Skin of body (tissue), 2 donors: ENCODE data around the gene RFX1. TPM values are rescaled to one million over a fixed set of nuclear protein-coding genes. Genes with fewer than 3 reads are reported as not detected.
"Not testable (repeated sequence)": the region's sequence is repeated elsewhere in the genome, so short reads cannot be mapped to it uniquely, and the experiment has no call there.

Experiments used
- DNase-seq: peaks from one replicate; lab custom pipeline; 2025; lab: John Stamatoyannopoulos, UW
- total RNA-seq: library from RNA; depleted of rRNA; stranded (reverse); fragments of >200 nt; gene quantifications from one replicate; pipeline ENCODE4 v1.2.3, GENCODE V29; 2014

Gene RFX1
- total RNA-seq = 3.9 TPM

GRCh38 chr19:14006085-14006765 lies at the start of gene RFX1:
RFX1 (minus strand) TSS chr19:14006320; CDS start chr19:13993843, 12,477 bp downstream.
- DNase-seq = peak; percentile 100

GRCh38 chr19:14055396-14055795 lies 49.3 kb upstream of the RFX1 start:
- no peak for DNase-seq

- DNase-seq = no peak
Measured at GRCh38 chr19:14054721-14055120, 48.6 kb upstream of the RFX1 start.

GRCh38 chr19:14054099-14054498 lies 48.0 kb upstream of the RFX1 start:
- DNase-seq = no peak

GRCh38 chr19:14053500-14053899 lies 47.4 kb upstream of the RFX1 start:
- no peak for DNase-seq

GRCh38 chr19:14053032-14053431 lies 46.9 kb upstream of the RFX1 start:
- DNase-seq = no peak

- DNase-seq = no peak
Measured at GRCh38 chr19:14052470-14052869, 46.4 kb upstream of the RFX1 start.

- no peak for DNase-seq
Measured at GRCh38 chr19:14051980-14052379, 45.9 kb upstream of the RFX1 start.

- not testable (repeated sequence) for DNase-seq
Measured at GRCh38 chr19:14050961-14051360, 44.8 kb upstream of the RFX1 start.

GRCh38 chr19:14050512-14050911 lies 44.4 kb upstream of the RFX1 start:
- DNase-seq = no peak

GRCh38 chr19:14048443-14049153 lies 42.5 kb upstream of the RFX1 start:
- DNase-seq = no peak

GRCh38 chr19:14047866-14048265 lies 41.7 kb upstream of the RFX1 start:
- not testable (repeated sequence) for DNase-seq

- peak; percentile 39 for DNase-seq
Measured at GRCh38 chr19:14042659-14043608, 36.8 kb upstream of the RFX1 start.

- DNase-seq = no peak
Measured at GRCh38 chr19:14039181-14039580, 33.1 kb upstream of the RFX1 start.

- DNase-seq = no peak
Measured at GRCh38 chr19:14035706-14036105, 29.6 kb upstream of the RFX1 start.

- DNase-seq = not testable (repeated sequence)
Measured at GRCh38 chr19:14035159-14035558, 29.0 kb upstream of the RFX1 start.

- DNase-seq = no peak
Measured at GRCh38 chr19:14033946-14034345, 27.8 kb upstream of the RFX1 start.

GRCh38 chr19:14031719-14032480 lies 25.8 kb upstream of the RFX1 start, which contains the start of gene IL27RA:
IL27RA (plus strand) TSS chr19:14031762; CDS start chr19:14031873, 111 bp downstream.
- DNase-seq = peak; percentile 27

GRCh38 chr19:14030997-14031718 lies 25.0 kb upstream of the RFX1 start:
- no peak for DNase-seq

- no peak for DNase-seq
Measured at GRCh38 chr19:14028901-14029300, 22.8 kb upstream of the RFX1 start.
